Activated T-cell treated with anti-CD3 and anti-CD28 coated beads, Interleukin-2, amount 50 U/mL, for 1 hour (primary cell): Measurements from ENCODE around the gene CPED1.
"Not testable (repeated sequence)": the region's sequence is repeated elsewhere in the genome, so short reads cannot be mapped to it uniquely, and the experiment has no call there.

Experiments used
- DNase-seq: peaks from one replicate; pipeline ENCODE4 v3.0.0-alpha.2; 2020

Gene CPED1

DNA sequence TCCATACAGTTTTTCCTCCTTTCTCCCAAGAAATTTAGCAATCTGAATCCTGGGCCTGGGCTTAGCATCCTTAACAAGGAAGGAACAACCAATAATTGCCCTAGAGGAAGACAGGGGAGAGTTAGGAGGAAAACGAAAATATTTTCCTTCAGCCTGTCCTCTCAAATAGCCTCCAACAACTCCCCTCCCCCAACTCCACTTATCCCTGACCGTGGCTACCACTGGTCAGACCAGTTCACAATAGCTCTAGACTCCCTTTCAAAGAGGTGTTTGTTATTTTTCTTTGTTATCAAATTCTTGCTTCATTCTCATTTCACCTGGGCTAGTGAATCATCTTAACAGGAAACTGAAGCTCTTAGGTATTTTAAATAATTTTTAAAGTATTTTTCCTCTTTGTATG lies 114.1 kb downstream of the CPED1 start:
- DNase-seq = no peak

DNA sequence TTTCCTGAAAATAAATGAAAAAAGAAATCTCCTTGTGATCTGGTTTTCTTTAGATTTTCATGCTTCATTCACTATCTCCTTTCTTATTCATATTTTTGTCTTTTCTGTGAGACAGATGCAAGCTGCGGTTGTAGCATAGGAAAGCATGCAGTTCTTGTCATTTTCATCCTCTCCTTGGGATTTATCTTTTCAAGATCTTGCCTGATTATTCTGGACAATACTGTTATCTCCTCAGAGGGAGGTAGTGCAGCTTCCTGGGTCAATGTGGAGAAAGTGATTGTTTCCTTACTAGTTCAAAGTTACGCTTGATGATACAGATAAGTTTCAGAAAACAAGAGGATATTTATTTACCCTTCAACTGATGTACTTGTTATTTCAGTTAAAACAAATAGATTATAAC lies 114.6 kb downstream of the CPED1 start:
- DNase-seq = no peak

DNA sequence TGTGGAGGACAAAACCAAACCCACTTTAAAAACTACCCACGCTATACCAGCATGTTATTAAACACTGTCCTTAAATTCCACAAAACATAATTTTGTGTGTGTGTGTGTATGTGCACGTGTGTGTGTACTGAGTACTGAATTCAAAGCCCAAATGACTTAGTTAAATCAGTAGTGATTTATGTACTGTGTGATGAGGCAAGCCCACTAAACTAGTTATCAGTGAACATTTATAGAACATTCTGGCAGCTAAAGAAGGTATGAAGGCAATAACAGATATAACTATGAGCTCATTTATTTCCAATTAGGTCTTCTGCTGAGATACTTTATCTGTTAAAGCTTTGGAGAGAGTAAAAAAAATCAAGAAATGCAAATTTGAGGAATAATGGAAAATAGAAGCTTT lies 115.1 kb downstream of the CPED1 start:
- DNase-seq = no peak

DNA sequence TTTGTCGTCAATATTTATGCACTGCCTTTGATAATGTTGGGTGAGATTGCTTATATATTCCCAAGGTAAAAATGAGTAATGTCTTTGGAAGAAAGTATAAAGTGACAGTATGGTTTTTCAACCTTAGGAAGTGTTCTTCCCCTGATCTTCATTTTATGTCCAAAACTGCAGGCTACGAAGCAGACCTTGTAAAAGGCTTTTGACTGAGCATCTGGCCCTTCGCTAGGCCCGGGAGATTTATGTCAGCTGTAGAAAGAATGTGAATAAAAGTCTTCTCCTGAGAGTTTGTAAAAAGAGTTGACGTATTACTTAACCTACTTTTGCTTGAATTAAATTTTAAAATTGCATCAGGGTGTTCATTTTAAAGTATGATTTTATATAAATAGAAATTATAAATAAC lies 116.8 kb downstream of the CPED1 start:
- DNase-seq = no peak

DNA sequence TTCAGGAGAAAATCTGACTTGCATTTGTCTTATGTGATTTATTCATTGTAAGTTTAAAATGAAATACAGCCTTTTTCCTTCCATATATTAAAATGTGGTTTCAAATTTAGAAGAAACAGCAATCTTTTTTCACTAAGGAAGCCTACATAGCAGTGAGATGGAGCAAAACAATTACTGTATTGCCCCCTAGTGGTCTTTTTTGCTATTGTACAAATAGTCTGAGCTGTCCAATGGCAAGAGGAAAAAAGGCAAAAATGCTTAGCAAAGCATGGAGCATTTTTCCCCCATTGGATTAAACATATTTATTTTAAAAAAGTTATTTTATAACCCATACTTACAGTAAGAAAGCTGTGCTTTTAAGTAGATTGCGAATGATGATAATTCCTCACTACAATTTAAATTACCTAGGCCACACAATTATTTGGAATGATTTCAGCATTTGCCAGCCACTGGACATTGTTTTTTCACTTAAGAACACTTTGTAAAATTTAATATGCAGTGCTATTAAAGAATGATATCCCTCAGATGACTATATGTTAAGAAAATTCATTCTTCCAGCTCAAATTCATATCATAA lies 119.5 kb downstream of the CPED1 start:
- DNase-seq = no peak

DNA sequence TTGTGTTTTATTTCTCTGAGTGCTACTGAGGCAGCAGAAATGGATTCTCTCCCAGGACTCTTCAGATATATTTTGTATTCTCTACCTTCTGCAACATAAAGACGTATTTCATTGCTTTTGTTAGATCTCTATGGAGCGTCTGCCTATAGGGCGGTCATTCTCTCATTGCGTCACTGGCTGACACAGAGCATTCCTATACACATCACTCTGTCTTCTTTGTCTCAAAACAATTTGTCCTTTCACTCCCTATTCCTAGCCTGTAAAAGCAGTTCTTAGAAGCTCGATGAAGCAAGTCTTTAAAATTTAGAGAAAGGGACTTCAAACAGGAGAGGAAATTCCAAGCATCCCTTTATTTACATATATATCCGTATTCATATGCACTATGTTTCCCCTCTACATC lies 120.6 kb downstream of the CPED1 start:
- no peak for DNase-seq

DNA sequence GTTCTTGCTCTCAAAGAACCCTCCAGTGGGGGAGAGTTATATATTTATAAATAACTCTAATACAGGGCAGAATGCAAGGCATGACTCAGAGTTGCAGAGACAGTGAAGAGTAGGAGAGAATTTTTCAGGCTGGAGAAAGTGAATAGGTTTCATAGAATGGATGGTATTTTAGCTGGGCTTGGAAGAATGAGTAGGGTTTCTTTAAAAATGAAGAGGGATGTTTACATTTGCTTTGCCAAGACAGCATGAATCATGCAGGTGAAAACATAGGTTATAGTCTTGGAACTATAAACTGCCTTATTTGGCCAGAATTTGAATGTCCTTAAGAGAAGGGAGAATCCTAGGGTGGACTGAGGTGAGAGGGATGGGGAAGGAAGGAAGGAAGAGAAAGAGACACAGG lies 124.8 kb downstream of the CPED1 start:
- no peak for DNase-seq

DNA sequence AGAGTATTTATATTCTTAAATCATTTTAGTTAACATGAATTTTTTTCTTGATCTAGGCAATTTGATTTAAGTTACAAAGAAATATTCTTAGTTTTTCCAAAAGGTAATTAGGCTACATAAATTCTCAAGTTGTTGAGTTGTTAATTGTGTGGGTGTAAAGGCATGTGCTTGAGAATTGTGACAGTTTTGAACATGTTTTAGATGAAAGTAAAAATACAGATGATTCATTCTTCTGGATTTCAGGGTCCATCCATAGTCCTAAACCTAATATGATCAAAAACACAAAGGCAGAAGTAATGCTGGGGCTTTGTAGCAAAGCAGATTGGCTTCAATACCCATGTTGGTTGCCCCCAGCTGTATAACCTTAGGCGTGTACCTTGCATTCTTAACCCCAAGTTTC lies 127.9 kb downstream of the CPED1 start:
- DNase-seq = no peak

DNA sequence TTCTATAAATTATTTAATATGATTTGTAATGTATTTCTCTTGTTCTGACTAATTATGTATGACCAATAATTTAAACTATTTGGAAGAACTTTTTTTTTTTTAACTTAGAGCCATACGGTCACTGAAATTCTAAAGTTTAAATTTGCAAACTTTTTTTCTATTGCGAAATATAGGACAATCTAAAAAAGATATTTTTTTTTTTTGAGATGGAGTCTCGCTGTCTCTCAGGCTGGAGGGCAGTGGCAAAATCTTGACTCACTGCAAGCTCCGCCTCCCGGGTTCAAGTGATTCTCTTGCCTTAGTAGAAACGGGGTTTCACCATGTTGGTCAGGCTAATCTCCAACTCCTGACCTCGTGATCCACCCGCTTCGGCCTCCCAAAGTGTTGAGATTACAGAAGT lies 130.5 kb downstream of the CPED1 start:
- no peak for DNase-seq

DNA sequence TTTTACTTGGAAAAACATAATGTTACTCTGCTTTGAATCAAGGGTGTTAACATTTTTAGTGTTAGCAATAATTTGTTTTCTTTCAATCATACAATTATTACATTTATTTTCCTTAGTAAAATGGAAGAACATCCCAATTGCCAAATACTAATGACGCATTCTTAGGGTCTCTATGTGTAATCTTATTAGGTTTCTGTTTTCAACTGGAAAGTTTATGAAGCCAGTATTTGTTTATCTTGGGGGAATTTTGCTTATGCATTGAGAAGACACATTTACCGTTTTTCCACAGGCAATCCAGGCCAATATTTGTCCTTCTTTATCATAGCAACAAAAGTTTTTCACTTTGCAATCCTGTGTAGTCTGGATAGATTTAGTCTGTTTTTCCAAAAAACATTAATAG lies 134.5 kb downstream of the CPED1 start:
- DNase-seq = no peak

DNA sequence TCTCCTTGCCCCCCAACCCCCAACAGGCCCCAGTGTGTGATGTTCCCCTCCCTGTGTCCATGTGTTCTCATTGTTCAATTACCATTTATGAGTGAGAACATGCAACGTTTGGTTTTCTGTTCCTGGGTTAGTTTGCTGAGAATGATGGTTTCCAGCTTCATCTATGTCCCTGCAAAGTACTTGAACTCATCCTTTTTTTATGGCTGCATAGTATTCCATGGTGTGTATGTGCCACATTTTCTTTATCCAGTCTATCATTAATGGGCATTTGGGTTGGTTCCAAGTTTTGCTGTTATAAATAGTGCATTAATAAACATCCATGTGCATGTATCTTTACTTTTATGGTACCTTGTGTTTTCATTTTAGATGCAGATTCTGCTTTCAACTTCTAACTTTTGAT lies 136.9 kb downstream of the CPED1 start:
- DNase-seq = not testable (repeated sequence)

DNA sequence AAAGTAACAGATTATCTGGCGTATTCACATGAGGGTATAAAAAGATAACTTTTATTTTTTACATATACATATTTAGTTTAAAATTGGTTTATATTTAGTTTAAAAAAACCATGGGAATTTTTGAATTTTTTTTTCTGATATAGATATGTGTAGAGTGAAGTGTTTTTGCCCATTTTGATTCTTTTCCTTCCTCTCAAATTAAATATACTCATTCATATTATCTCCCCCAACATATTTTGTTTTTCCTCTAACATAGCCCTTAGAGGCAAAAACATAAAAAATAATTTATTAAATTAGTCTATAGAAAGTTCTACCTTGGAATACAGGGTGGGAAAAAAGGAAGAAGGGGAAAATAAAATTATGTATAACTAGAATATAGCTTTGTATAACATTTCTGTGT lies 137.7 kb downstream of the CPED1 start:
- DNase-seq = no peak

DNA sequence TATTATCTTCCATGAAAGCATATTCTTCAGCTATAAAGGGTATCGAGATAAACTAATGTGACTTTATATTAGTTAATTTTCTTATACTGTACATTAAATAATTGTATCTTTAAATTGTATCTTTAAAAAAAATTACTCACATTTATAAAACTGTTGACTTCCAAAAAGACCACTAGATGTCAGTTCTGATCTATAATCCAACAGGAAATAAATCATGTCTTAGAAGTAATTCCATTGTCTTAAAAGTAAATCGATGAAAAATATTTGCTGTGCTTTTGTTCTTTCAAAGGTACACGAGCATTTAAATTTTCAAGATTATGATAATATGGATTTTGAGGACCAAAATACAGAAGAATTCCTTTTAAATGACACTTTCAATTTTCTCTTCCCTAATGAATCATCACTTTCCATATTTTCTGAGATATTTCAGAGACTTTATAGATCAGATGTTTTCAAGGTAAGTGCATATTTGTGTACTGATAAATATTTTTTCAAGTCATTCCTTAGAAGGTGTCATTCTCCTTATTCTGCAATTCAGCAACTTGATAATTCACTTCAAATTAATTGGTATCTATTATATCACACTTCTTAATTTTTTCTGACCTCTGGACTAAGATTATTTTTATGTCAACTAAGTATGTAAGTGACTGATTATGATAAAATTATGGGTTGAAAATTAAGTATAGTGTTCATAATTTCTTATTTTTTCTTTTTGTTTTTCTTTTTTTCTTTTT lies 138.5 kb downstream of the CPED1 start:
- no peak for DNase-seq

DNA sequence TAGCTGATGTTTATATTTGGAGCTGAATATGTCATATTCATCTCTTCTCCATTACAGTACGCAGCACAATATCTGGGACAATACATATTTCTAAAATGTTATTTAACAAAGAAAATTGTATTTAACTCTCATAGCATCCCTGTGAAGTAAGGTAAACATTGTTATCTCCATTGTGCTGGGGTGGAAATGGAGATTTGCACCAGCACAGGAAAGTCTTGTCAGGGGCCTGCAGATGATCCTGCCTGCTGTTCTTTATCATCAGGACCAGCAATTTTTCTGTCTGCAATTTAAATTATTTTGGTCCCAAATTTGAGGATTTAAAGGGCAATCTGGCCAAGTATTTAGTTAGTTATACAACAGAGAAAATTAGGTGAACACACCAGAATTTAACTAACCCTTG lies 144.4 kb downstream of the CPED1 start:
- DNase-seq = no peak

DNA sequence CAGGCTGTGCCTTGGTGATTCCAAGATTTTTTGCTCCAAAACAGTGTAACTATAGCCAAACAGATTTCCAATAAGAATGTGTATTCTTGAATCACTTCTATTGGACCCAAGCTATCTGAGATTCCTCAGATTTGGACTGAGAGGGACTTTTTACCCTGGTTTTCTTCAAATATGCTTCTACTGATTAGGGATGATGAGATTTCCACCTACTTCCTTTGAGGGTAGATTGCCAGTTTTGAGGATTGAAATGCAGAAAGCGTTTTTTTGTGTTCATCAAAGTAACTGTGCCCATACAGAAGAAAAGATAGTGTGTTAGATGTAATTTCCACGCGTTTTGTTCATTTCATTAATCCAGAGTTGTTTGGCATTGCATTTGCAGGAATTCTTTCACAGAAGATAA lies 144.9 kb downstream of the CPED1 start:
- no peak for DNase-seq

DNA sequence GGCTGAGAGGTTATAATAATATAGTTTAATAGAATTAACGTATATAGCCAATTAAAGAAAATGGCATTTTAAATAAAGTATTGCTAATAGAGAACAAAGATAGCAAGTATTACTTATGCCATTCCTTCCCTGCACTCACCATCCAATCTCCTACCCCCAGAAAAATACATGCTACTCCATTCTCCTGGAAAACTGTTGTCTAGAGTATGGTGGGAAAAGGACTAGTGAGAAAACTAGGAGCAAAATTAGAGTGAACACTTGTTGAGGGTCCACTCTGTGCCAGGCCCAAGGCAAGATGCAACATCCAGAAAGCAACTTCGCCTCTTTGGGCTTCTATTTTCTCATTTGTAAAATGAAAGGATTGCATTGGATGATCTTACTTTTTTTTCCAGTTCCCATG lies 149.1 kb downstream of the CPED1 start:
- no peak for DNase-seq

DNA sequence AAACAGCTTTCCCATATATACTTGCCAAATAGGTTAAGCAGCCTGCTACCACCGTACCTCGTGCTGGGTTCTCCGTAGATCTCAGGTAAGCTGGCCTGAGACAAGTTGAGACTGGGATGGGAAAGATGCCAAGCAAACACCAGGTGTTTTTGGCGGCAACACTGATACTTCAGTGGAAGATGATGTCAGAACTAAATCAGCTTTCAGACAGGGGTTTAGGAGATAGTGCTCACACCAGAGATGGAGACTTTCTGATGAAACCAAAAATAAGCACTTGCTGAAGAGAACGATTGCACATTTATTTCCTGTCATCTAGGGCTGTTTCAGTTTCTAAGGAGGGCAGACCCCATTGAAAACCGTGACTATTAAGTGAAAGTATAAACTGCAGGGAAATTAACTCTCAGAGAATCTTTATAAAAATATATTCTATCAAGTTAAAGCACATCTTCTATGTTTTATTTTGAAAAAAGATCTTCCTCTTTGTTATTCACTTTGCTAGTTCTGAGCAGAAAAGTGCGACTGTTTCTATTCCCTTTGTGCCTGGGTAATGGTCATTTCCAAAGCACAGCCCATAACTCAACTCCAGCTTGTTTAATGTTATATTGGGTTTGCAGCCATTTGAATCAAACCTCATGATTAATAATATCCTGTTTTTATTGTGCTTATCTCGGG lies 149.9 kb downstream of the CPED1 start:
- no peak for DNase-seq

DNA sequence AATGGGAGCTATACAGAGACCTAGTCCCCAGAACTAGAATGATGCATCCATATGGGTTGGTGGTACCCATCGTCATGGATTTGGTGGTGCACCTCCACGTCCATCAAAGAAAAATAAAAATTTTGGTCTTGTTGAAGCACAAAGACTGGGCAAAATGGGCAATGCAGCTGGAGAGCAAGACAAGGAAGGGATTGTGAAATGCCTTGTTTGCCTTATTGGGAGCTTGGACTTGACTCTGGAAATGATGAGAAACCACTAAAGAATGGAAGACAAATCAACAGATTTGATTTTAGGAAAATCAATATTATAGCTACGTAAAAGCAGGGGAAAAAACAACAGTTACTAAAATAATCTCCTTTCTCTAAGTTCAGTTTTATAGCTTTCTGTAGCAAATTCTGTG lies 150.9 kb downstream of the CPED1 start:
- no peak for DNase-seq

DNA sequence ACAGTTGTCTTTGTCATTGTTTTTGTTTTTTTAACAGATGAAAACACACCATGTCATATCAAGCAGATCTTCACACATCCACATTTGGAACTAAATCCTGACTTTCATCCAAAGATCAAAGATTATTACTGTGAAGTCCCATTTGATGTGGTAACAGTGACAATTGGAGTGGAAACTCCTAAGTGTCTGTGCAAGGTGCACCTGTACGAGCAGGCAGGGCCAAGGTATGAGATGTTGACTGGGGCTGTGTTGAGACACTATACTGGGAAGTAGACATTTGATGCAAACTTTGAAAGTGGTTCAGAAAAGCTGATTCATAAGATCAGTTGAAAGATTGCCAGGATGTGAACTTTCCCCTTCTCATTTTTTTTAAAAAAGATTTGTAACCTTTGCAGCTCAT lies 152.3 kb downstream of the CPED1 start:
- no peak for DNase-seq

DNA sequence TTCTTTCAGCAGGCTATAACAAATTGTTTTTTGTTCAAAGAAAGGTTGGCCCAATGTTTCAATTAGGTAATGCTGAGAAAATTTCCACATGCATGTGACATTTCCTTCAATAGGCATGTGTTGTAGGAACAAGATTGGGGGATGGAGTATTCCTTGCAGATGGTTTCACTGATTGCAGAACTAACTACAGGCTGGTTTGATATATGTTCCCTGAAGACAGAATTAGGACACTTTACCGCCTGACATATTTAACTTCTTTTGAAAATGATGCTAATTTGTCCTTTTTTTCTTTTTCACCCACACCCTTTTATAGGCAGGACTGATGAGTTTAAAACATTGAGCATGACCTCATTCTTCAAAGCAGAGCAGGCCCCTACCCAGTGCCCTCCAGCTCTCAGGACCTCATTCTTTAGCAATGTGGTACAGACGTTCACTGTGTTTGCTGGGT lies 163.3 kb downstream of the CPED1 start:
- no peak for DNase-seq

DNA sequence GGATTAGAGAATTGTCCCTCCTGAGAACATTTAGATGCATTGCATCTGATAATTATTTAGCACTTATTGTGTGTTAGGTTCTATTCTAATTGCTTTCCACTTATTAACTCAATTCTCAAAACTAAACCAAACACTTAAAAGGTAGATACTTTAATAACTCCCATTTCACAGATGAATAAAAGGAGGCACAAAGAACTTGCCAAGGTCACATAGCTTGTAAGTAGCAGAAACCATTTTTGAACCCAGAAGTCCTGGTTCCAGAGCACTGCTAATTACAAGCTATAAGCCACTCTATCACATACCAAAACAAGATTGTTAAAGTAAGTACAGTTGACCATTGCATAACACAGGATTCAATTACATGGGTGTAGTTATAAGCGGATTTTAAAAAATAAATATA lies 164.9 kb downstream of the CPED1 start:
- no peak for DNase-seq

DNA sequence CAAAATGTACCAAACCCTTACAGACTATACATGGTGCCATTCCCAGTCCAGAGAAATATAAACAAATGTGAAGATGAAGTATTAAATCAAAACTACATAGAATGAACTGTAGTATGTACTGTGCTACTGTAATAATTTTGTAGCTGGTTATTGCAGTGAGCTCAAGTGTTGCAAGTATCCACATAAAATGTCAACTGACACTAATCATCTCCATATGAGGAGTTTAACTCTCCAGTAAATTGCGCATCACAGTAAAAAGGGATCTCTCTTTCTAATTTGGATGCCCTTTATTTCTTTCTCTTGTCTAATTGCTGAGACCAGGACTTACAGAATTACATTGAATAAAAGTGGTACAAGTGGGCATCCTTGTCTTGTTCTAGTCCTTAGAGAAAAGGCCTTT lies 165.5 kb downstream of the CPED1 start:
- no peak for DNase-seq

DNA sequence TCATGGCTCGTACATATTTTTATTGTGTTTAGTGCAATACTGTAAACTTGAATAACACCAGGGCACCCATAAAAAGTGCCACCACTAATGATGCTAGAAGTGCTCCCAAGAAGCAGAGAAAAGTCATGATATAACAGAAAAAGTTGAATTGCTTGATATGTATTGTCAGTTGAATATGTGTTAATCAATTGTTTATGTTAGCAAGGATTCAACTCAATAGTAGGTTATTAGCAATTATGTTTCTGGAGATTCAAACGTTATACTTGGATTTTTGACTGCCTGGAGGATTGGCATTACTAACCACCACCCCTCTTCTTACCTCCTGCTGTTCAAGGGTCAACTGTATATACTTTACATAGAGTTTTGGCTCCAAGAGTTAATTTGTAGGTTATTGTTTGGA lies 168.3 kb downstream of the CPED1 start:
- no peak for DNase-seq

DNA sequence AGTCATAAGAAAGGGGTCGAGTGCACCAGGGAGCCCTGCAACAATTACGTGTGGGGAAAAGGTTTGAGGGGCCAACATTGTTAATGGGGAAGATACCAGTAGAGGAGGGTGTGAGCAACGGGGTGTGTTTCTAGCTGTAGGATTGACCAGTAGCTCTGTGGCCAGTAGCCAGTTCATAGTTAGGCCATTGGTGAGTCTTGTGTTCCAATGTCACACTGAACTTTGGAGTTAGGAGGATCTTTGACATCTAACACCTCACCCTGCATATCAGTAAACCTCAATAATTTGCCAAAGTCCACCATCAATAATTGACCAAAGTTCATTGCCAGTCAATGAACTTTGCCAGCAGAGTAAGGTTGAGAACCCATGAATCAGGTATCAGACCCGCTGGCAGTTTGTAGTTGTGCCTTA lies 168.8 kb downstream of the CPED1 start:
- no peak for DNase-seq
